HG02970 (cell line): ENCODE data around the gene MYT1.

Source experiments
- ATAC-seq: cut with Tn5 transposase; IDR thresholded peaks from one replicate; pipeline ENCODE4 v1.9.1; 2021; ENCODE audit warnings: mild to moderate bottlenecking, moderate library complexity, moderate number of reproducible peaks; ENCODE audit not compliant: unreplicated experiment, low FRiP score

MYT1 gene

DNA sequence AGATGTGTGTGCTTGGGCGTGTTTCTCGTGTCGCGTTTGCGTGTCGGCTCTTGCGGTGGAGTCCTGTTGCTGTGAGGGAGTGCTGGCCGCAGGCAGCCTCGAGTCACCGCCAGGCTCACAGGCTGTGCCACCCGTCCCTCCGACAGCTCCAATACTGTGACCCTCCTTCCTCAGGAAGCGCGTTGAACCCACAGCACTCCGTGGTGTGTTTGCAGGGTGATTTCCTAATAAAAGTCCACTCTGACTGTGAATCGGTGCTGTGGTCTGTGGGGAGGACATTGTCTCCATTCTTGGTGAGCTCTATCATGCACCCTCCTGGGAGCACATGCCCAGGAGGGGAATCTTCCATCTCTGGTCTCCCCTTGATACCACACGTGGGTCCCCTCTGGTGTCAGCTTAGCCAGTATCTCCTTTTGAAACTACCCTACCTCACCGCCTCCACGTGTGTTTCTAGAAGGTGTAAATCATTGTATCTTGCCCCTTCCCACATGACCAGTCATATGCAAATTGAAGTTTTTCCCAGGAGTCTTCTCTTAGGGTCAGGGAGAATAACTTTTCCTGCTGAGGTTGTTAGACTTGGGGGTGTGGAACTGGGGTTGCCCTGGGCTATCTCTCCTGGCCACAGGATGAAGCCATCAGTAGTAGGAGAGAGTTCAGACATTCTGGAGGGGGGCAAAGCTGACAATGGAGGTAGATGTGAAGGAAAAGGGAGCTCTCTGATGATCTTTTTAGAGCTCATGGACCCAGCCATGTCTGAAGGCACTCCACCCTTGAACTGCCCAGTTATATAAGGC is 77.9 kb downstream of the MYT1 start:
- no peak for ATAC-seq

DNA sequence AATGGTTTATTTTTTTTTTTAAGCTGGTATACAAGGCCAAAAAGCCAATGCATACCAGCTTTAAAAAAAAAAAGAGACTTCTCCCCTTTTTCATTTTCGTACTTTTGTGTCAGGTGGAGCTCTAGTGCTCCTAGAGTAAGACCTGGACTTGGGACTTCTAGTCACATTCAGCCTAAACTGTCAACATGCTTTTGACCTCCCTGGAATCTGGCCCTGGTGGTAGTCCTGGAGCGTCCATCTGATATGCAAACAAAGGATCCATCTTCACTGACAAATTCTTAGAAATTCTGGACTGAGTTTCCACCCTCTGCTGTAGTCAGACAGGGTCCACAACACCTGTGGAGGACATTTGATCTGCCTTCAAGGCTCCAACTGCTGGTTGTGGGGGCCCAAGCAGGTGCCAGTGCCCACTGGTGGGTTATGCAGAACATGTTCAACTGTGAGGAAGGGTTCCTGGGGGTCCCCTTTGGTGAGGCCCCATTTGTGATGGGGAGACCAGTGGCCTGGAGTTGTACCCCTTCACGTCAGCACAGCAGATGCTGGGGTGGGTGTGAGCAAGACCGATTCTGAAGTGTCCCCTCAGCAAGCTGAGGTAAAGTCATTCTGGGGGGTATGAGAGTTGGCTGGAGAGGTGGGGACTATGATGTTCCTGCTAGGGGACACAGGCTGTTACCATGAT is 78.7 kb downstream of the MYT1 start:
- ATAC-seq = no peak

DNA sequence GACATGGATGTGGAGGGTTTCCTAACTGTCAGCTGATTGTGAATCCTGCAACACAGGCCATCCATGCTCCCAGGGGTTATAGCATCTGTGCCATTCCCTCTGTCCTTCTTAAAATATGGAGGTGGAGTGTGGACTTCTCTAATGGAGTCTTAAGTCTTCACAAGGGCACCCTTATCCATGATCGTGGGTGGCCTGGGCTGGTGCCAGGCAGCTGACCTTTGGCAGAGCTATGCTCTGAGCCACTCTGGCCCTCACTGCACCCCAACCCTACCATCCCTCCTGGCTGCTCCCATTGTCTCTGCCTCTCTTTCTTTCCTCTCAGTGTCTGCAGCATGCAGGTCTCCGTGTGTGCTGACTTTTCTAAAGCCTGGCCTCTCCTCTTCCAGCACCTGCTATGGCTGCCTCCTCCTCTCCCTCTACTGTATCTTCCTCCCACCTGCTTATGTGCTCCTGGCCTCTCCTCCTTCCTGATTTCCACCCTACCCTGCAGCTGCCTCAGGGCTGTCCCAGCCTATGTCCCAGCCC is 80.1 kb downstream of the MYT1 start:
- ATAC-seq = no peak

DNA sequence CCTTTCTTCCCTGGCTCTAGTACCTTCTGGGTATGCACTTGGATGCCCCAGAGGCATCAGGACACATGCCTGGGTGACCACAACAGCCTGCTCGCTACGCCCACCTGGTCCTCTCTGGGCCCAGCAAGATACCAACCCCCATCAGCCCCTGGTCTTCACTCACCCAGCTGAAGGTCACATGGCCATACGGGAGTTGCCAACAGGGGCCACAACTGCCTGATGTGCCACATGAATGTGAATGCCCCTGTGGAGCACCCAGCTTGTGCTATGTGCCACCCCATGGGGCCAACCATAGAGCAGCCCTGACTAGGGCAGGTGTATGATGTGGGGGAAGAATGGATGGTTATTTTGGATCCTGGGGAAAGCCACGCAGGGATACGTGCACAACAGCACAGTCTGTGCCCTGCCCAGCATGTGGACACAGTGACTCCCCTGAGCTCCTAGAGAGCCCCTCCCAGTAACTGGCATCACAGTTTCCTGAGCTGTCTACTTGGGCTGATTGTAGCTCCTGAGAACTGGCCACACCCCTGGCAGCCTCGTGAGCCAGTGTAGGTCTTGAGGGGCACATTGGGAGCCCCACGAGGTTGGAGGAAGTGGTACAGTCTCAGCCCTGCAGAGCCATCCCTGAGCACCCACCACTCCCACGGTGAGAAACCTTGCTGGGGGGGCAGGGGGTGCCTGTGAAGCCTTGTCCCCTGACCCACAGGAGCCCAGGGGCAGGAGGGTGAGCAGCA is 80.8 kb downstream of the MYT1 start:
- no peak for ATAC-seq

- ATAC-seq = no peak
Observed at GRCh38 chr20:64245746-64246595, 81.7 kb downstream of the MYT1 start.

DNA sequence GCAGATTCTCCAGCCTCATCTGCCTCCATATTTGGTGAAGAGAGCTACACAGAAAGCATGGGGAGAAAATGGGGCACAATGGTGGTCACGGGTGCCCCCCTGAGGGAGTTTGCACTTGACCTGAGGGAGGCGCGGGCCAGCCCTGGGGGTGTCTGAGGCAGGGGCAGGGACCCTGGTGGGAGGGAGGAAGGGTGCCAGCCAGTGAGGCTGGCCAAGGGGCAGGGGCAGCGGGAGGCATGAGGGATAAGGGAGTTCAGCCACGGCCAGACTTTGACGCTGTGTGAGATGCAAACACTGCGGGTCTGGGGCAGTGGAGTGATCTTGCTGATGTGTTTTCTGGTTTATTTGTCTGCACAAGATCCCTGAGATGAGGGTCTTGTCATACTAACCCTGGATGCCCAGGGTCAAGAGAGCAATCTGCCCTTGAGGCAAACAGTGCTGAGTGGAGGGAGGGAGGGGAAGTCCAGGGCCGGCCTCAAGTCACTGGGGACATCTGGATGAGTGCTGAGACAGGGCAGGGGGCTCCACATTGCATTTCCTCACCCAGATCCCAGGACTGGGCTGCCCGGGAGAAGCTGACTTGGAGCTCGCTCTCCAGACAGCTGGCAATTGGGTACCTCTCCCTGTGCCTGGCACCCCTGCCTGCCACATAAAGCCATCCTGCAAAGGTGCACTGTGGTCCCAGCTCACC is 82.5 kb downstream of the MYT1 start:
- no peak for ATAC-seq

- no peak for ATAC-seq
Observed at GRCh38 chr20:64247307-64247618, 83.0 kb downstream of the MYT1 start.

DNA sequence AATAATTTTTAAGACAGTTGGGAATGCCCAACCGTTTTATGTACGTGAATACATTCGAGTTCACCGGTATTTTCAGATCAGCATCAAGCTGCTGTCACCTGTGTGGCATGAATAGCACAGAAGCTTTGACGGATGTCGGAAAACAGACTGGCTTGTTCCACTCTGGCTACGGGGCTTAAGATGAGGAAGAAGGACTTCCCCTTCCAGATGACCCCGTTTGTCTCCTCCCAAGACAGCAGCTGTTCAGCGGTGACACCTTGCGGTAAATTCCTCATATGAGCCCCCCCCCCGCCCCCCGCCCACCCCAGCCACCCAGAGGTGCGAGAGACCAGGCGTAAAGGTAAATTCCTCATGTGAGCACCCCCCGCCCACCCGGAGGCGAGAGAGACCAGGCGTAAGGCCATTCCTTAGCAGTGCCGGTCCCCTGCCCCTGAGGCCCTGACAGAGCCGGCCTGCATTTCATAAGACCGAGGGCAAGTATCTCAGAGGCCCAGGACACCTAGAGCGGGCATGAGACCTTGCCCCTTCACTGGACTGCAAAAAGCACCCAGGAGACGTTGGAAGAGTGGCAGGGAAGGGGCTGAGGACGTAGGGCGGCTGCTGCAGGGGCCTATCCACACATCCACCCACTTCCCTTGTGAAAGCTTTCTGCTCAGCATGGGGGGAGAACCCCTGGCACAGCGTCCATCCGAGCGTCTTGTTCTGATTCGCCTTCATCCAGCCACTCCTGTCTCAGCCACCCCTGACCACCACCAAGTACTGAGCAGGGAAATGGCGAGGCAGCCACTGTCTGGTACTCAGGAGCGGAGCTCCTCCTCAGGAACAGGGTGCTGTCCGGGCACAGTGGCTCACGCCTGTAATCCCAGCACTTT is 84.0 kb downstream of the MYT1 start:
- ATAC-seq = no peak

- no peak for ATAC-seq
Observed at GRCh38 chr20:64250027-64250426, 85.8 kb downstream of the MYT1 start.

DNA sequence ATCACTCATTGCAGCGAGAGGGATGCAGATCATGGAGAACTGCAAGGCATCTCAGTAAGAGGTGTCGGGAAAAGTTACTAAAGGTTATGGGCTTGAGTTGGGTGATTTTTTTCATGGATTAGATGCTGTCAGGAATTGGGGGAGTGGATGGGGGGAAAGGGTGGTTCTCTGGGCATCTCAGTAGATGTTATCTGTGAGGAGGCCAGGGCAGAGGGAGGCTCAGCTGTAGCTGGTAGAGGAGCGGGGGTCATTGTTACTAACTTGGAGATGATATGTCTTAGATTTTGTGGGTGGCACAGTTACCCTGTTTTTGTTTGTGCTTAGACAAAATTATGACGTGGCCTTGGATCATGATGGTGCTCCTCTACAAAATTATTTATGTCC is 88.7 kb downstream of the MYT1 start:
- ATAC-seq = no peak

DNA sequence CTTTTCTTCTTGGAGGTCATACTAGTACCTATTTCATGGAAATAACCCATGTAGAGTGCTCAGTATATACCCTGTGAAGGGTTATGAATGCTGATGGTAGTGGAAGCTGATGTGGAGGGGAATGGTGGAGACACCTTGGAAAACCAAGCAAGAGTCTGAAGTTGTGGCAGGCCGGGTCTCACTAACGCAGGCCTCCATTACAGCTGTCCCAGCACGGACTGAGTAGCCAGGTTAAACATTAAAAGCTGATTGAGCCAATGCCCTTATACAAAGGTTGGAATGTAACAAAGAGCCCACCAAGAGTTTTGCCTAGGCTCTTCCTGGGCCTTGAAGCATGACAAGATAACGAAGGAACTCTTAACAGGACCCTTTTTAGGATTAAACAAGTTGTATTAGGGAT is 89.2 kb downstream of the MYT1 start:
- ATAC-seq = no peak

DNA sequence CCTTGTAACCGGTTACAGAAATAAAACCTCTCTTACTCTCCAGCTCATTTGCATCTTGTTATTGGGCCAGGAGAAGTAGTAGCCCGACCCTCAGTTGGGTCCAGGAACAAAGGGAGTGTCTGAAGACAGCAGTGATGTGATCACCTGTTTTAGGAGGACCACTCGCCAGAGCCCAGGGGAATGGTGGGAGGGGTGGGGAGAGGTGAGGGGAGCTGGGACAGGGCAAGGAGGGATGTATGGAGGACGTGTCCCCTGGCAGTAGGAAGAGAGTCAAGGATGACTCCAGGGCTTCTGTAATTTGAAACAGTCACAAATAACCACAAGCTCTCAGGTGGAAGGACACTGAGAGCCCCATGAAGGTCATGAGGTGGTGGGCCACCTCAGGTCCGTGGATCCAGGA is 89.9 kb downstream of the MYT1 start:
- ATAC-seq = no peak

DNA sequence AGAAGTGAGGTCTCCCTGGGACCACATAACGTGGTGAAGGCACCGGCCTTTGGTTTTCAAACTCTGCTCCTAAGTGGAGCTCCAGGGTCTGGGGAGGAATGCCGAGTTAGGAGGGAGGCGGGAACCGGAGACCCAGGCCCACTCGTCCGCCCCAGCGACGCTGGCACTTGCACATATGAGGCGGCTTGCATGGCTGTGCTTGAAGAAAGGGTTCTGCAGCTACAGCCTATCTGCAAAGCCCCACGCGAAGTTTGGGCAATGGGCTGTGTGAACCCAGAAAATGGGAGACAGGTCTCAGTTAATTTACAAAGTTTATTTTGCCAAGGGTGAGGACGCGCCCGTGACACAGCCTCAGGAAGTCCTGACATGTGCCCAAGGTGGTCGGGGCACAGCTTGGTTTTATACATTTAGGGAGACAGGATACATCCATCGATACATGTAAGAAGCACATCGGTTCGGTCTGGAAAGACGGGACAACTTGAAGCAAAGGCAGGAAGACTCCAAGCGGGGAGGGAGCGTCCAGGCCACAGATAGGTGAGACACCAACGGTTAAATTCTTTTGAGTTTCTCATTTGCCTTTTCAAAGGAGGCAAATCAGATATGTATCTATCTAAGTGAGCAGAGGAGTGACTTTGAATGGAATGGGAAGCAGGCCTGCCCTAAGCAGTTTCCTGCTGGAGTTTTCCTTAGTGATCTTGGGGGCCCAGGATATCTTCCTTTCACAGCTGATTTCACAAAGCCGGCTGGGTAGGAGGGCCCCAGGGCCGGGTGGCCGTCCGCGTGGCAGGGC is 90.5 kb downstream of the MYT1 start:
- ATAC-seq = no peak

- ATAC-seq = peak; percentile 85
Observed at GRCh38 chr20:64255361-64256281, 91.4 kb downstream of the MYT1 start, which contains the start of gene PCMTD2. TSS of gene PCMTD2 (plus strand) at chr20:64255748. CDS start at chr20:64259966, 4,218 bp downstream.

- no peak for ATAC-seq
Observed at GRCh38 chr20:64256282-64256935, 92.2 kb downstream of the MYT1 start.

DNA sequence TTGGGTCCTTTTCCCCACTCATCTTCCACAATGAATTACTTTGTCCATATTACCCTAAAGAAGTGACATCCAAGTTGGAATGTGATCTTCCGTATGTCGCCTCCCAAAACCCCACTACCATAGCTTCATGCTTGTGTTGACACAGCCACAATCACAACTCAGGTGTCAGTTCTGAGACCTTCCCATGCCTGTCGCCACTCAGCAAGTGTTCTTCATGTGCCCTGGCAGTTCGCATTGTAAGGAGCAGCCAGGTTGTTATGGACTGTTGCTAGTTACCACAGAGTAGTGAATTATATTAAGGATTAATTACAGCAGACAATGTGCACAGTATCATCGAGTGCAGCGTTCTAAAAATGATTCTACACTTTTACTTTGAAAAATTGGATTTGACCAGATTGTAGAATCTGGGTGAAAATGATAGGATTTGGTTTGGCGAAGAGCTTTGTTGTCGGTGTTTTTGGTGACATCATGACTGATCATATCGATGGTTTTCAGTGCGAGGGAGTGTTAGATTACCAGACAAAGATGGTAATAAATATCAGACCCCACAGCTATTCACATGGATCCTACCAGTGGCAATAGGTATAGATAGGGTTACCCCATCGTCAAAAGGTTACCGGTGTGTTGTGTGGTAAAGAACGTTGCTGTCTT is 93.0 kb downstream of the MYT1 start:
- ATAC-seq = no peak
